ENCODE results near the gene ADGRV1.

- no peak for TF ChIP-seq CTCF (IDR thresholded peaks at IDR 0.05)
- no peak for TF ChIP-seq POLR2A (IDR thresholded peaks at IDR 0.05)
- TF ChIP-seq EP300 (IDR thresholded peaks at IDR 0.05), result no peak
Measured at GRCh38 chr5:90844931-90845330, 286.3 kb downstream of the ADGRV1 start.
